Smooth muscle cell (in vitro differentiated cells): ENCODE measurements around the gene FPR1. TPM values are rescaled to one million over a fixed set of nuclear protein-coding genes. Genes with fewer than 3 reads are reported as not detected.
A peak's percentile ranks its signal among the peaks of the same experiment; 100 is the strongest.
"Not testable (repeated sequence)": the region's sequence is repeated elsewhere in the genome, so short reads cannot be mapped to it uniquely, and the experiment has no call there.

Source experiments
- DNase-seq: peaks from one replicate; lab custom pipeline; 2025; ENCODE audit not compliant: unreplicated experiment; lab: John Stamatoyannopoulos, UW
- H2AFZ ChIP-seq: fragments of 200-600 bp; sonication (generic); 2 replicates; pipeline ENCODE4 v1.6.0; 2016; ENCODE audit warnings: antibody characterized with exemption, low read depth, mild to moderate bottlenecking
- H3F3A ChIP-seq: fragments of 200-600 bp; sonication (generic); 2 replicates; pipeline ENCODE4 v1.6.0; 2017; ENCODE audit warnings: antibody characterized with exemption, low read depth
- H3K27ac ChIP-seq: fragments of 200-600 bp; sonication (generic); 2 replicates; pipeline ENCODE4 v1.5.1; 2016; ENCODE audit warnings: low read depth, mild to moderate bottlenecking
- H3K27me3 ChIP-seq: fragments of 200-600 bp; sonication (generic); 2 replicates; pipeline ENCODE4 v1.6.1; 2016; ENCODE audit warnings: low read depth, mild to moderate bottlenecking
- H3K36me3 ChIP-seq: fragments of 200-600 bp; sonication (generic); 2 replicates; pipeline ENCODE4 v1.5.1; 2016; ENCODE audit warnings: low read depth
- H3K4me1 ChIP-seq: fragments of 200-600 bp; sonication (generic); 2 replicates; pipeline ENCODE4 v1.5.1; 2016; ENCODE audit warnings: low read depth
- H3K4me2 ChIP-seq: fragments of 200-600 bp; sonication (generic); 2 replicates; pipeline ENCODE4 v1.6.0; 2016; ENCODE audit warnings: mild to moderate bottlenecking
- H3K4me3 ChIP-seq: fragments of 200-600 bp; sonication (generic); 2 replicates; pipeline ENCODE4 v1.5.1; 2016; ENCODE audit warnings: mild to moderate bottlenecking
- H3K79me2 ChIP-seq: fragments of 200-600 bp; sonication (generic); 2 replicates; pipeline ENCODE4 v1.6.0; 2016; ENCODE audit warnings: low read depth, mild to moderate bottlenecking
- H3K9ac ChIP-seq: fragments of 200-600 bp; sonication (generic); 2 replicates; pipeline ENCODE4 v1.6.0; 2016; ENCODE audit warnings: low read depth
- H3K9me3 ChIP-seq: fragments of 200-600 bp; sonication (generic); replicated peaks from 2 replicates; pipeline ENCODE4 v1.5.1; 2016; ENCODE audit warnings: low read depth
- H4K20me1 ChIP-seq: fragments of 200-600 bp; sonication (generic); 2 replicates; pipeline ENCODE4 v1.6.0; 2016; ENCODE audit warnings: low read depth
- WGBS: methylation state at CpG from one replicate; pipeline ENCODE4 v1.1.7; 2016; ENCODE audit warnings: low lambda C conversion rate; 5-methylcytosine and 5-hydroxymethylcytosine counted together
- polyA plus RNA-seq: library from polyadenylated mRNA; unstranded; fragments of >200 nt; fragmentation: Nextera tagmentation; extraction: Ambion mirVana; gene quantifications from 2 replicates; pipeline ENCODE4 v1.2.1, GENCODE V29; 2016
- total RNA-seq: library from RNA; depleted of rRNA; stranded (reverse); fragments of >200 nt; gene quantifications from 2 replicates; pipeline ENCODE4 v1.2.3, GENCODE V29; 2014
- TF ChIP-seq, protein P1 (sequence below): fragments of 200-600 bp; sonication (generic); IDR thresholded peaks from 2 replicates; pipeline ENCODE4 v1.5.1; 2017; ENCODE audit warnings: borderline replicate concordance, mild to moderate bottlenecking, antibody characterized with exemption; ENCODE audit not compliant: insufficient read depth, poor library complexity, severe bottlenecking

FPR1 gene
- total and polyA plus RNA-seq, 2 experiments from 2014 or later = not detected

DNA sequence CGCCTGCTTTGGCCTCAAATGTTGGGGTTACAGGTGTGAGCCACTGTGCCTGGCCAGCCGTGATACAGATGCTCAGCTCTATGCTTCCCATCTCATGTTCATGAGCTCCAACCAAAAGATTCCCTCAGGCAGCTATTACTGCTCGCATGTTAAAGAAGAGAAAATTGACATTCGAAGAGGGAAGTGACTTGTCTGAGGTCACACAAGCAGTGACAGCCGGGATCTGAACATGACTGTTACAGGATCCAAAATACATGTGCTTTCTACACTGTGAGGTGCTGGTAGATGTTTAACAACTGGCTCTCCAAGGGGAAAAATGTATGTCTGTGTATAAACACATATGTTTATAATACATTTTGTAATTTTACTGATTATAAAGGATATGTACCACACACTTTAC, 11.3 kb downstream of the FPR1 start:
- Histone ChIP-seq H2AFZ (no peak overlapping the region), H3K27ac (no peak overlapping the region), H3F3A (no peaks in the 10 kb centered on the region), H3K4me3 (no peak overlapping the region), H3K36me3 (no peaks in the 10 kb centered on the region), H3K9me3 (no peaks in the 10 kb centered on the region), H3K27me3 (no peaks in the 10 kb centered on the region), H3K9ac (no peak overlapping the region), H3K4me1 (no peaks in the 10 kb centered on the region), H4K20me1 (no peaks in the 10 kb centered on the region), H3K79me2 (no peaks in the 10 kb centered on the region), H3K4me2 (no peak overlapping the region)
- 78% methylated on average over 5 of the region's 5 CpGs for WGBS
- TF ChIP-seq, protein P1, sequence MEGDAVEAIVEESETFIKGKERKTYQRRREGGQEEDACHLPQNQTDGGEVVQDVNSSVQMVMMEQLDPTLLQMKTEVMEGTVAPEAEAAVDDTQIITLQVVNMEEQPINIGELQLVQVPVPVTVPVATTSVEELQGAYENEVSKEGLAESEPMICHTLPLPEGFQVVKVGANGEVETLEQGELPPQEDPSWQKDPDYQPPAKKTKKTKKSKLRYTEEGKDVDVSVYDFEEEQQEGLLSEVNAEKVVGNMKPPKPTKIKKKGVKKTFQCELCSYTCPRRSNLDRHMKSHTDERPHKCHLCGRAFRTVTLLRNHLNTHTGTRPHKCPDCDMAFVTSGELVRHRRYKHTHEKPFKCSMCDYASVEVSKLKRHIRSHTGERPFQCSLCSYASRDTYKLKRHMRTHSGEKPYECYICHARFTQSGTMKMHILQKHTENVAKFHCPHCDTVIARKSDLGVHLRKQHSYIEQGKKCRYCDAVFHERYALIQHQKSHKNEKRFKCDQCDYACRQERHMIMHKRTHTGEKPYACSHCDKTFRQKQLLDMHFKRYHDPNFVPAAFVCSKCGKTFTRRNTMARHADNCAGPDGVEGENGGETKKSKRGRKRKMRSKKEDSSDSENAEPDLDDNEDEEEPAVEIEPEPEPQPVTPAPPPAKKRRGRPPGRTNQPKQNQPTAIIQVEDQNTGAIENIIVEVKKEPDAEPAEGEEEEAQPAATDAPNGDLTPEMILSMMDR = no peak
- DNase-seq = no peak

DNA sequence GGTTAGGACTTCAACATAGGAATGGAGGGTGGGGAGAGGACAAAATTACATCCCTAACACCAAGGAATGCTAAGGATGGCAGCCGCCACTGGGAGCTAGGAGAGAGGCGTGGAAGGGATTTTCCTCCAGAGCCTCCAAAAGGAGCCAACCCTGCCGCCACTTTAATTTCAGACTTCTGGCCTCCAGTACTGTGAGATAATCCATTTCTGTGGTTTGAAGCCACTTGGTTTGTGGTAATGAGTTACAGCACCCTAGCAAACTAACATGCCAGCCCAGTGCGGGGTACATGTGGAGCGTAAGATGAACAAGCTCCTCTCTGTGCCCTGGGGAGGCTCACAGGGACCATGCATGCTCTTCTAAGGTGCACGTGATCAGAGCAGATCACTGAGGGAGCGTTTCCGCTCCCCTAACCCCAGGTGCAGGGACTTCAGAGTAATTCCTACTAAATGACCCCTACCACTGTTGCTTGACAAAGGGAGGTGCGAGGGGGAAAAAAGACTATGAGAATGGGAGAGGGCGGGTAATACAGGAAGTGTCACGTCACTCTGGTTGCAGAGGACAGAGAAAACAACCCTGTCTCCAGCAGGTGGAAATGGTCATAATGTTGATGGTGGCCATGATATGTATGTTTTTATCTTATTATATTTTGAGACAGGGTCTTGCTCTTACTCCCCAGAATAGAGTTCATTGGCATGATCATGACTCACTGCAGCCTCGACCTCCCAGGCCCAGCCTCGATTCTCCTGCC, 12.0 kb downstream of the FPR1 start:
- no peak overlapping the region for H2AFZ ChIP-seq
- 72% methylated on average over 13 of the region's 13 CpGs for WGBS
- no peak overlapping the region for H3K4me2 ChIP-seq
- H3K36me3 ChIP-seq = no peaks in the 10 kb centered on the region
- H3K9me3 ChIP-seq = no peaks in the 10 kb centered on the region
- no peaks in the 10 kb centered on the region for H3K79me2 ChIP-seq
- H3K4me1 ChIP-seq = no peaks in the 10 kb centered on the region
- no peak overlapping the region for H3K9ac ChIP-seq
- H3F3A ChIP-seq = no peaks in the 10 kb centered on the region
- TF ChIP-seq, protein P1 = no peak
- no peak overlapping the region for H3K4me3 ChIP-seq
- H3K27ac ChIP-seq = no peak overlapping the region
- DNase-seq = no peak
- H3K27me3 ChIP-seq = no peaks in the 10 kb centered on the region
- H4K20me1 ChIP-seq = no peaks in the 10 kb centered on the region

DNA sequence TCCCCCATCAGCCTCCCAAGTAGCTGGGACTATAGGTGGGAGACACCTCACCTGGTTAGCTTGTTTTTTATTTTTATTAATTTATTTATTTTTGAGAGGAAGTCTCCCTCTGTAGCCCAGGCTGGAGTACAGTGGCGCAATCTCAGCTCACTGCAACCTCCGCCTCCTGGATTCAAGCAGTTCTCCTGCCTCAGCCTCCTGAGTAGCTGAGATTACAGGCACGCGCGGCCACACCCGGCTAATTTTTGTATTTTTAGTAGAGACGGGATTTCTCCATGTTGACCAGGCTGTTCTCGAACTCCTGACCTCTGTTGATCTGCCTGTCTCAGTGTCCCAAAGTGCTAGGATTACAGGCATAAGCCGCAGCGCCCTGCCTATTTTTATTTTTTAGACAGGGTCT, 13.2 kb downstream of the FPR1 start:
- not testable (repeated sequence) for H3K36me3 ChIP-seq, H3K27me3 ChIP-seq, H3K9ac ChIP-seq, H3F3A ChIP-seq, H2AFZ ChIP-seq, H3K9me3 ChIP-seq, H3K4me1 ChIP-seq, DNase-seq, H4K20me1 ChIP-seq, H3K79me2 ChIP-seq, H3K4me3 ChIP-seq, H3K4me2 ChIP-seq
- 94% methylated on average over 10 of the region's 10 CpGs for WGBS
- H3K27ac ChIP-seq = peak overlapping the region; percentile 19

DNA sequence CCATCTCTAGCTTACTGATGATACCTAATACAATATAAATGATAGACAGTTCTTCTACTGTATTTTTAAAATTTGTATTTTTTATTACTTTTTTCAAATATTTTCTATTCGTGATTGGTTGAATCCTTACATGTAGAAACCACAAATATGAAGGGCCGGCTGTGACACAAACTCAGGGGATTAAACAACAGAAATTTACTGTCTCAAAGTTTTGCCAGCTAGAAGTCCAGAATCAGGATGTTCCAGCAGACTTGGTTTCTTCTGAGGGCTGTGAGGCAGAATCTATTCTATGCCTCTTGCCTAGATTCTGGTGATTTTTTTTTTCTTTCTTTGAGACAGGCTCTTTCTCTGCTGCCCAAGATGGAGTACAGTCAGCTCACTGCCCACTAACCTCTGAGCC, 13.8 kb downstream of the FPR1 start:
- DNase-seq = no peak
- H3K9me3 ChIP-seq = no peaks in the 10 kb centered on the region
- 68% methylated on average over 2 of the region's 2 CpGs for WGBS

More for the DNA sequence above, 13.8 kb downstream of the FPR1 start:
- Histone ChIP-seq H3K27me3 (no peaks in the 10 kb centered on the region), H3K9ac (no peak overlapping the region), H3K4me3 (no peak overlapping the region), H2AFZ (no peak overlapping the region), H3K79me2 (no peaks in the 10 kb centered on the region), H3K27ac (peak overlapping the region; percentile 19), H4K20me1 (no peaks in the 10 kb centered on the region), H3K4me2 (no peak overlapping the region), H3F3A (no peaks in the 10 kb centered on the region), H3K36me3 (no peaks in the 10 kb centered on the region), H3K4me1 (no peaks in the 10 kb centered on the region)
- TF ChIP-seq, protein P1 = no peak
